ENCODE measurements around the gene PHLDB2. TPM values are rescaled to one million over a fixed set of nuclear protein-coding genes. Genes with fewer than 3 reads are reported as not detected.

The PHLDB2 gene
- total and polyA plus RNA-seq, 10 of the 15 experiments (the other 5 are each of a cell fraction or from before 2014, with no cell fraction given): 0.03 to 0.67 (median 0.40) TPM

GRCh38 chr3:111921181-111921580 lies 62.1 kb downstream of the PHLDB2 start:
- no peaks in the 10 kb centered on the region for H3K36me3 ChIP-seq (ENCODE audit: control insufficient read depth in 2 of 2, insufficient read depth in 2 of 2, low read length in 1 of 2)
- in situ Hi-C loops (cut with MboI) (no loop called here), intact Hi-C loops (cut with micrococcal nuclease; ENCODE audit: unreplicated experiment) (no loop called here)
- ATAC-seq (no peak), DNase-seq (ENCODE audit: low read depth, low spot score) (no peak), FAIRE-seq (no peak)
- H3K9me3 ChIP-seq (replicated peaks; ENCODE audit: control insufficient read depth, insufficient read depth, low read length): no peaks in the 10 kb centered on the region
- ChIA-PET RAD21 (ENCODE audit: unreplicated experiment) (no interaction called here), SMC1A (ENCODE audit: uncharacterized antibody, unreplicated experiment) (interaction anchor here (0.6 to 1.0 kb wide), 3 partner anchors 9 to 92 kb away, joined by 3 read pairs; no protein-coding TSS in a partner anchor), POLR2A (interaction anchor here (0.7 kb wide), 2 partner anchors 91 to 273 kb away, joined by 3 to 5 read pairs; no protein-coding TSS in a partner anchor), CTCF (interaction anchor here (0.8 to 1.0 kb wide), 2 partner anchors 12 to 36 kb away, joined by 3 to 5 read pairs; no protein-coding TSS in a partner anchor)
- no peak overlapping the region for H3K4me3 ChIP-seq
- no peak overlapping the region for H3K4me2 ChIP-seq (ENCODE audit: control insufficient read depth, insufficient read depth)
- no peaks in the 10 kb centered on the region for H3K79me2 ChIP-seq (ENCODE audit: control insufficient read depth, insufficient read depth, low read length)
- no peaks in the 10 kb centered on the region for H3K27me3 ChIP-seq (replicated peaks in 1 of 2; ENCODE audit: control insufficient read depth in 2 of 2, insufficient read depth in 2 of 2, low read length in 1 of 2)
- H3K27ac ChIP-seq (ENCODE audit: control insufficient read depth, insufficient read depth): no peak overlapping the region
- no TSS peak for BruUV-seq (replicated peaks)
- TF ChIP-seq, protein P1, sequence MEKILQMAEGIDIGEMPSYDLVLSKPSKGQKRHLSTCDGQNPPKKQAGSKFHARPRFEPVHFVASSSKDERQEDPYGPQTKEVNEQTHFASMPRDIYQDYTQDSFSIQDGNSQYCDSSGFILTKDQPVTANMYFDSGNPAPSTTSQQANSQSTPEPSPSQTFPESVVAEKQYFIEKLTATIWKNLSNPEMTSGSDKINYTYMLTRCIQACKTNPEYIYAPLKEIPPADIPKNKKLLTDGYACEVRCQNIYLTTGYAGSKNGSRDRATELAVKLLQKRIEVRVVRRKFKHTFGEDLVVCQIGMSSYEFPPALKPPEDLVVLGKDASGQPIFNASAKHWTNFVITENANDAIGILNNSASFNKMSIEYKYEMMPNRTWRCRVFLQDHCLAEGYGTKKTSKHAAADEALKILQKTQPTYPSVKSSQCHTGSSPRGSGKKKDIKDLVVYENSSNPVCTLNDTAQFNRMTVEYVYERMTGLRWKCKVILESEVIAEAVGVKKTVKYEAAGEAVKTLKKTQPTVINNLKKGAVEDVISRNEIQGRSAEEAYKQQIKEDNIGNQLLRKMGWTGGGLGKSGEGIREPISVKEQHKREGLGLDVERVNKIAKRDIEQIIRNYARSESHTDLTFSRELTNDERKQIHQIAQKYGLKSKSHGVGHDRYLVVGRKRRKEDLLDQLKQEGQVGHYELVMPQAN (conservative IDR thresholded peaks at IDR 0.05): no peak
- H4K20me1 ChIP-seq (ENCODE audit: control insufficient read depth, insufficient read depth): no peaks in the 10 kb centered on the region
- no peak overlapping the region for H2AFZ ChIP-seq (ENCODE audit: control insufficient read depth, low read depth, low read length)
- 0% methylated on average over 1 of the region's 1 CpG for WGBS (ENCODE audit: insufficient coverage, insufficient replicate concordance, low lambda C conversion rate, missing lambda C conversion rate)
- H3K9ac ChIP-seq (ENCODE audit: control insufficient read depth, insufficient read depth, low read length): no peak overlapping the region
- no peaks in the 10 kb centered on the region for H3K4me1 ChIP-seq (ENCODE audit: control insufficient read depth, insufficient read depth, low read length)

- TF ChIP-seq WRNIP1 (IDR thresholded peaks at IDR 0.05; ENCODE audit: borderline replicate concordance, low read depth, low read length) (no peak), SMARCA5 (IDR thresholded peaks at IDR 0.05) (no peak), USF1 (IDR thresholded peaks at IDR 0.05; ENCODE audit: borderline replicate concordance, extremely low read length, insufficient read depth, low read depth, low read length) (no peak)
- TF ChIP-seq, protein P2, sequence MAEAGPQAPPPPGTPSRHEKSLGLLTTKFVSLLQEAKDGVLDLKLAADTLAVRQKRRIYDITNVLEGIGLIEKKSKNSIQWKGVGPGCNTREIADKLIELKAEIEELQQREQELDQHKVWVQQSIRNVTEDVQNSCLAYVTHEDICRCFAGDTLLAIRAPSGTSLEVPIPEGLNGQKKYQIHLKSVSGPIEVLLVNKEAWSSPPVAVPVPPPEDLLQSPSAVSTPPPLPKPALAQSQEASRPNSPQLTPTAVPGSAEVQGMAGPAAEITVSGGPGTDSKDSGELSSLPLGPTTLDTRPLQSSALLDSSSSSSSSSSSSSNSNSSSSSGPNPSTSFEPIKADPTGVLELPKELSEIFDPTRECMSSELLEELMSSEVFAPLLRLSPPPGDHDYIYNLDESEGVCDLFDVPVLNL (IDR thresholded peaks at IDR 0.05; ENCODE audit: low read depth, low read length): no peak
- Histone ChIP-seq H3K4me3 (no peak overlapping the region), H3K4me2 (ENCODE audit: control insufficient read depth, insufficient read depth) (no peak overlapping the region), H3K9ac (ENCODE audit: control insufficient read depth, insufficient read depth, low read length) (no peak overlapping the region), H3K9me3 (replicated peaks; ENCODE audit: control insufficient read depth, insufficient read depth, low read length) (no peaks in the 10 kb centered on the region), H2AFZ (ENCODE audit: control insufficient read depth, low read depth, low read length) (no peak overlapping the region), H3K79me2 (ENCODE audit: control insufficient read depth, insufficient read depth, low read length) (no peaks in the 10 kb centered on the region), H3K27ac (ENCODE audit: control insufficient read depth, insufficient read depth) (no peak overlapping the region), H3K36me3 (ENCODE audit: control insufficient read depth in 2 of 2, insufficient read depth in 2 of 2, low read length in 1 of 2) (no peaks in the 10 kb centered on the region), H3K27me3 (replicated peaks in 1 of 2; ENCODE audit: control insufficient read depth in 2 of 2, insufficient read depth in 2 of 2, low read length in 1 of 2) (no peaks in the 10 kb centered on the region), H3K4me1 (ENCODE audit: control insufficient read depth, insufficient read depth, low read length) (no peaks in the 10 kb centered on the region), H4K20me1 (ENCODE audit: control insufficient read depth, insufficient read depth) (no peaks in the 10 kb centered on the region)
- ATAC-seq: no peak
- CTCF ChIA-PET: interaction anchor here (1.0 to 1.6 kb wide), 4 partner anchors 12 to 206 kb away, joined by 3 to 5 read pairs (median 3); no protein-coding TSS in a partner anchor
- in situ Hi-C loops (cut with MboI) (no loop called here), intact Hi-C loops (cut with micrococcal nuclease; ENCODE audit: unreplicated experiment) (no loop called here)
- WGBS (ENCODE audit: insufficient coverage, insufficient replicate concordance, low lambda C conversion rate, missing lambda C conversion rate): 3% methylated on average over 2 of the region's 2 CpGs
- RAD21 ChIA-PET (ENCODE audit: unreplicated experiment): no interaction called here
- SMC1A ChIA-PET (ENCODE audit: uncharacterized antibody, unreplicated experiment): interaction anchor here (0.6 to 1.3 kb wide), 5 partner anchors 10 to 418 kb away, joined by 3 to 6 read pairs (median 3); no protein-coding TSS in a partner anchor
- no peak for DNase-seq (ENCODE audit: low read depth, low spot score)
- FAIRE-seq: no peak
- no TSS peak for BruUV-seq (replicated peaks)
- POLR2A ChIA-PET: no interaction called here
Observed at GRCh38 chr3:111923095-111923771, 64.2 kb downstream of the PHLDB2 start.
